ENCODE results near the gene VPS8.

- no peak for TF ChIP-seq CTCF (IDR thresholded peaks at IDR 0.05)
- TF ChIP-seq EP300 (IDR thresholded peaks at IDR 0.05), result no peak
Measured at GRCh38 chr3:185051801-185052200, 239.8 kb downstream of the VPS8 start.

Measured in A549 (cell line).